Adipocyte (in vitro differentiated cells): ENCODE data around the gene BBS12.

Experiments
- DNase-seq: peaks from one replicate; pipeline ENCODE4 v3.0.0-alpha.2; 2015; ENCODE audit warnings: low read depth
- H3K27me3 ChIP-seq: replicated peaks from 2 replicates; pipeline ENCODE4 v1.7.0; 2013; ENCODE audit warnings: mild to moderate bottlenecking, low read length, moderate library complexity; ENCODE audit not compliant: control insufficient read depth, insufficient read depth
- H3K36me3 ChIP-seq: 2 replicates; pipeline ENCODE4 v1.7.0; 2013; ENCODE audit warnings: low read length, mild to moderate bottlenecking, moderate library complexity; ENCODE audit not compliant: control insufficient read depth, insufficient read depth, severe bottlenecking
- H3K4me1 ChIP-seq: 2 replicates; pipeline ENCODE4 v1.7.0; 2013; ENCODE audit warnings: mild to moderate bottlenecking, low read length, moderate library complexity; ENCODE audit not compliant: control insufficient read depth, insufficient read depth
- H3K4me3 ChIP-seq: 2 replicates; pipeline ENCODE4 v1.7.0; 2013; ENCODE audit warnings: mild to moderate bottlenecking, low read length, moderate library complexity
- H3K9ac ChIP-seq: 2 replicates; pipeline ENCODE4 v1.7.0; 2013; ENCODE audit warnings: mild to moderate bottlenecking, low read length, moderate library complexity
- H3K9me3 ChIP-seq: 2 replicates; pipeline ENCODE4 v1.7.0; 2013; ENCODE audit warnings: mild to moderate bottlenecking, low read length, moderate library complexity; ENCODE audit not compliant: control insufficient read depth

BBS12 gene

DNA sequence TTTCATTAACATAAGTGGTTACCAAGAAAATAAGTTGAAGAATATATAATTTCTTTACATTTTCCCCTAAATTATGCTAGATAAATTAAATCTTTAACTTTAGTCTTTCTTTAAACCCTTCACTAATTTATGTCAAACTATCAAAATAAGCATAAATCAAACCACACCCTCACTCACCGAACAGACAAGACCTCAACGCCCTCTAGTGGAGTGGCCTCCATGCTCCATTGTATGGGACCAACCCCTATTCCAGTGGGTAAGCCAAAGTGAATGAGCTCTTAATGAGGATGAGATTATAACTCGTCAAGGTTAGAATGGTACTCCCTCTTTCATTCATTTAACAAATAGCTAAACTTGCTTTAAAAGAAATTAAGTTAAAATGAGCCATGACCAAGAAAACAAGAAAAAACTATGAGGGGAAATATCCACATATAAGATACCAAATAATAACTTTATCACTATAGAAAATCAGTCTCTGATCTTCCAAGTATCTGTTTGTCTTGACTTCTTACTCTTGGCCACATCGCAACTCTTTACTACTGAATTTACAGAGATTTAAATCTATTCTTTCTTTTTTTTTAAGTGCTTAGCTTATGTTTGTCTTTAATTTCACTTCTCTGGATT, 15.6 kb upstream of the BBS12 start:
- Histone ChIP-seq H3K9ac (no peak overlapping the region), H3K4me3 (no peak overlapping the region), H3K4me1 (peaks cover 20% of the 10 kb centered on the region), H3K9me3 (no peaks in the 10 kb centered on the region), H3K27me3 (no peaks in the 10 kb centered on the region), H3K36me3 (no peaks in the 10 kb centered on the region)
- peak; percentile 91 for DNase-seq

DNA sequence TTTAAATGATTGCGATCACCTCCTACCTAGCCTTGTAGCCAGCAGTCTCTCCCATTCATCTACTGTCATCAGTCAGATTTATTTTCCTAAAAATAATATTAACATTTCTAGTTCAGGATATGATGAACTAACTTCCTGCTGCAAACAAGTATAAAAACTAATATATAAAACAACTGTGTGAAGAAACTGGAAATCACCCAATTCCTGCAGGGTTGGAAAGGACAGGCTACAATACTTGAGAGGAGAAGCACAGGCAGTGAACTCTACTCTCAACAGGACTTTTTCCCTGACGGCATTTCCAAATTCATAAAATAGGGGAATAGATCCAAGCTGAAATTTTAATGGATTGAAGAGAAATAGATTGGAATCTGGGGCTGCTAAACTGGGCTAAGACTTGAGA, 14.2 kb upstream of the BBS12 start:
- H3K27me3 ChIP-seq = no peaks in the 10 kb centered on the region
- H3K4me1 ChIP-seq = peaks cover 8% of the 10 kb centered on the region
- no peaks in the 10 kb centered on the region for H3K9me3 ChIP-seq
- H3K9ac ChIP-seq = no peak overlapping the region
- H3K36me3 ChIP-seq = no peaks in the 10 kb centered on the region
- DNase-seq = no peak
- H3K4me3 ChIP-seq = no peak overlapping the region

DNA sequence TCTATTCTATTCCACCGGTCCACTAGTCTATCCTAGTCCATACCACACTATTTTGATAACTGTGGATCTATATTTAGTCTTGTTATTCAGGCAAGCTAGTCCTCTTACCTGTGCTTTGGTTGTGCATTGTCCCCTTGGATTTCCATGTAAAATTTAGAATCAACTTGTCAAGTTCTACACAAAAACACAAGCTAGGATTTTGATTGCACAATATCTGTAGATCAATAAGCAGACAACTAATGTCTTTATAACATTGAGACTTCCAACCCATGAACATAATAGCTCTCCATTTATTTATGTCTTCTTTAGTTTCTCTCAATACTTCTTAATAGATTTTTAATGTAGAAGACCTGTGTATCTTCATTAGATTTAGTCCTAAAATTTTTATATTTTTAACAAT, 10.2 kb upstream of the BBS12 start:
- H3K9ac ChIP-seq = no peak overlapping the region
- H3K9me3 ChIP-seq = no peaks in the 10 kb centered on the region
- H3K4me1 ChIP-seq = no peaks in the 10 kb centered on the region
- no peaks in the 10 kb centered on the region for H3K27me3 ChIP-seq
- no peak overlapping the region for H3K4me3 ChIP-seq
- no peak for DNase-seq
- H3K36me3 ChIP-seq = no peaks in the 10 kb centered on the region

DNA sequence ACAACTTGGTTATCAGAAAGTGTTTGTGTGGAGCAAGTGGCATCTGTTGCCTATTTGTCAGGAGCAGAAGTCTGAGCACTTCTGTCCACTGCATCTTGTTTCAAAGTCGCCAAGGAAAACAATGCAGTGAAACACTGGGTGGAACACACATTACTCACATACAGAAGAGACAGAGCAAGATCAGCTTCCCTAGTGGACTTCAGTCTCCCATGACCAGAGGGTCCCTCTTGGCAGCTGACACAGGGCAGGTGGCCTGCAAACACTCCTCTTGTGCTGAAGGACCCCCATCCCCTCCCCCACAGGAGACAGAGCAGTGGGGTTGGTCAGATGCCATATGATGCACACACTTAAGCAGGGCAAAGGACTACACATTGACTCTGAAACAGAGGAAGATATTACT, 3.6 kb upstream of the BBS12 start:
- peaks cover 23% of the 10 kb centered on the region for H3K4me1 ChIP-seq
- DNase-seq = peak; percentile 53
- H3K9me3 ChIP-seq = no peaks in the 10 kb centered on the region
- no peak overlapping the region for H3K4me3 ChIP-seq
- H3K9ac ChIP-seq = no peak overlapping the region
- H3K36me3 ChIP-seq = no peaks in the 10 kb centered on the region
- H3K27me3 ChIP-seq = no peaks in the 10 kb centered on the region

DNA sequence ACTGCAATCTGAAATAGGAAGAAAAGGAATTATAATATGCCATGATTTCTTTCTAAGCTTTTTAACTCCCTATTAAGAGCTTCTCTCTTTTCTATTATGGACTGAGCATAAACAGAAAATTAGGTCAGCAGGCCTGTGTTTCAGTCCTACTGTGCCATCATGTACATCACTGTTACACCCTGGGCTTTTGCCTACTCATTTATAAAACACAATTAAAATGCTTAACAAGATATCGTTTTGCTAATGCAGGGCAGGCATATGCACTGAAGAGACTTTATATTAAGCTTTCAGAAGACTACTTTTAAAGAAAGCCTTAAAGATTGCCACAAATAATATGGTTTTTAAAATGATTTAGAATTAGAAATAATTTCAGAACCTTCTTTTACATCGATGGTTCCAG, 828 bp upstream of the BBS12 start:
- Histone ChIP-seq H3K27me3 (no peaks in the 10 kb centered on the region), H3K9ac (peak overlapping the region; percentile 84), H3K36me3 (no peaks in the 10 kb centered on the region), H3K4me3 (peak overlapping the region; percentile 99), H3K9me3 (no peaks in the 10 kb centered on the region), H3K4me1 (peaks cover 24% of the 10 kb centered on the region)
- DNase-seq = no peak

DNA sequence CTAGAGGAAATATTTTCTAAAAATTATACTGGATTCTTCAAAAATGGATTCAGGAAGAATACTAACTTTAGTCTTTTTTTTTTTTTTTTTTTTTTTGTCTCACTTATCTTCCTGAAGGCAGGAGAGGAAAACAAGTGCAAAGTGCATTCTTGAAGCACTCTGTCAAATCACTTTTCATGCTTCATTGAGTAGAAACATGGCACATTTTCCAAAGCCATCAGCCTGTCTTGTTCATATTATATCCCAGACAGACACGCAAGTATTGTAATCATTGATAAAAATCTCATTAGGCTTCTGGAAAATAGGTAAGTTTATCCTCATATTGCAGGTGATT, 1.2 kb downstream of the BBS12 start:
- H3K4me3 ChIP-seq = peak overlapping the region; percentile 99
- H3K36me3 ChIP-seq = no peaks in the 10 kb centered on the region
- H3K27me3 ChIP-seq = no peaks in the 10 kb centered on the region
- peaks cover 25% of the 10 kb centered on the region for H3K4me1 ChIP-seq
- no peak for DNase-seq
- H3K9me3 ChIP-seq = peaks cover 6% of the 10 kb centered on the region
- peak overlapping the region; percentile 95 for H3K9ac ChIP-seq

DNA sequence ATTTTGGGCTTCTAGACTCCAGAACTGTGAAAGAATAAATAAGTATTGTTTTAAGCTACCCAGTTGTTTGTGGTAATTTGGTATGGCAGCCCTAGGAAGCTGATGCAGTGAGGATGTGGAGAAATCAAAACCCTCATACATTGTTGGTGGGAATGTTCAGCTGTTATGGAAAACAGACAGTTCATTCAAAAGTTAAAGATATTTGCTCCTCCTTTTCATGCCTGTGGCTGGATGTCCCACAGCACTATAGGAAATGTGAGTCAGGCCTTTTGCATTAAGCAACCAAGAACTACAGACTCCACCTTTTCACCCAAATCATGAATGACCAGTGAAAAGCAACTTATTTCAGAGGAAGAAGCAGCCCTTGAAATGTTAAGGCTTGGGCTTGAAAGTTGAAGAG, 6.7 kb downstream of the BBS12 start:
- Histone ChIP-seq H3K9me3 (peaks cover 6% of the 10 kb centered on the region), H3K27me3 (no peaks in the 10 kb centered on the region), H3K4me3 (peak overlapping the region; percentile 8), H3K36me3 (peaks cover 15% of the 10 kb centered on the region), H3K4me1 (peaks cover 23% of the 10 kb centered on the region), H3K9ac (peak overlapping the region; percentile 39)
- peak; percentile 83 for DNase-seq

DNA sequence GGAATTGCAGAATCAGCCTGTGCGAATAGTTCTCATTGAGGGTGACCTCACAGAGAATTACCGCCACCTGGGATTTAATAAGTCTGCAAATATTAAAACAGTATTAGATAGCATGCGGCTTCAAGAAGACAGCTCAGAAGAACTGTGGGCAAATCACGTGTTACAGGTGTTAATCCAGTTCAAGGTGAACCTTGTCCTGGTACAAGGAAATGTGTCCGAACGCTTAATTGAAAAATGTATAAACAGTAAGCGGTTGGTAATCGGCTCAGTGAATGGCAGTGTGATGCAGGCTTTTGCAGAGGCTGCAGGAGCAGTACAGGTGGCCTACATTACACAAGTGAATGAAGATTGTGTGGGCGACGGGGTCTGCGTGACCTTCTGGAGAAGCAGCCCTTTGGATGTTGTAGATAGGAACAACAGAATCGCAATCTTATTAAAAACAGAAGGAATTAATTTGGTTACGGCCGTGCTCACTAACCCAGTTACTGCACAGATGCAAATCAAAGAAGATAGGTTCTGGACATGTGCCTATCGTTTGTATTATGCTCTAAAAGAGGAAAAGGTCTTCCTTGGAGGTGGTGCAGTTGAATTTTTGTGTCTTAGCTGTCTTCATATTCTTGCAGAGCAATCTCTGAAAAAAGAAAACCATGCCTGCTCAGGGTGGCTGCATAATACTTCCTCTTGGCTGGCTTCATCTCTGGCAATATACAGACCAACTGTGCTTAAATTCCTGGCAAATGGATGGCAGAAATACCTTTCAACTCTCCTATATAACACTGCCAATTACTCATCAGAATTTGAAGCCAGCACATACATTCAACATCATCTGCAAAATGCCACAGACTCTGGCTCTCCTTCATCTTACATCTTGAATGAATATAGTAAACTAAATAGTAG, 10.7 kb downstream of the BBS12 start:
- no peaks in the 10 kb centered on the region for H3K9me3 ChIP-seq
- peaks cover 15% of the 10 kb centered on the region for H3K36me3 ChIP-seq
- no peak for DNase-seq
- peaks cover 50% of the 10 kb centered on the region for H3K4me1 ChIP-seq
- H3K4me3 ChIP-seq = no peak overlapping the region
- no peak overlapping the region for H3K9ac ChIP-seq
- H3K27me3 ChIP-seq = no peaks in the 10 kb centered on the region

DNA sequence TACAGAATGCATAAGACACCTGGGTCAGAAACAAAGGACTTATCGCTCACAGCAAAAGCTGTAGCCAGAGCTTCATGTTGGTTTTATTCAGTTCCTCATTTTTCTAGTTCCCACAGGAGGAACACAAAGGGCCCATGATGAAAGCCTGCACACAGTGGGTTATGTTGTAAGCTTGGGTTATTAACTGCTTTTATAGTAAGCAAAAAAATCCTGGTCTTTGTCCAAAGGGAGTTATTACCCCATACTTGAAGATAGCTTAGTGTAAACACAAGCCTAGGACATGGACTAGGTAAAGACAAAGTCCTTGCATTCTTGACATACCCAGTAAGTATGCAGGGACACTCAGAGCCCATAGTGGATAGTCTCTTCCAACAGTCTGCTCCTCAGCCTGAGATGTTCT, 11.7 kb downstream of the BBS12 start:
- Histone ChIP-seq H3K4me1 (peaks cover 45% of the 10 kb centered on the region), H3K27me3 (no peaks in the 10 kb centered on the region), H3K4me3 (no peak overlapping the region), H3K36me3 (peaks cover 15% of the 10 kb centered on the region), H3K9me3 (no peaks in the 10 kb centered on the region), H3K9ac (no peak overlapping the region)
- DNase-seq = peak; percentile 77

DNA sequence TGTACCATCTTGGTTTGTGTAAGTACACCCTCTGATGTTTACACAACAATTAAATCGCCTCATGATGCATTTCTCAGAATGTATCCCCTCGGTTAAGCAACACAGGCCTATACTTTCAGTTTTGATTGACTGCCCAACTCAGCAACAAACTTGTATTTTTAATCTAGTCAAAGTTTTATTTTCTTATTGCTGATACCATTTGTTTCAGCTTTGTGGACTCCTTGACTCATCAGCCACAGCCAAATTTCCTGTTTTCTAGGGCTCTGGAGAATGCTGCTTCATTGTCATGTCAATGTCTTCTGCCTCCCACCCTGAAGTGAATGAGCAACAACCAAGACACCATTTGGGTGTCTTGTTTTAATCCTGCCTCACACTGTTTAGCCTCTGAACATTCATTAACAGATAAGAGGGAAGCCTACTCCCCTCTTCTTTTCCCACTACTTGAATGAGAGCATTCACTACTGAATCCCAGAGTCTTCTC, 14.0 kb downstream of the BBS12 start:
- Histone ChIP-seq H3K27me3 (no peaks in the 10 kb centered on the region), H3K36me3 (peaks cover 15% of the 10 kb centered on the region), H3K4me1 (peaks cover 39% of the 10 kb centered on the region), H3K9ac (no peak overlapping the region), H3K9me3 (no peaks in the 10 kb centered on the region), H3K4me3 (no peak overlapping the region)
- DNase-seq = no peak

DNA sequence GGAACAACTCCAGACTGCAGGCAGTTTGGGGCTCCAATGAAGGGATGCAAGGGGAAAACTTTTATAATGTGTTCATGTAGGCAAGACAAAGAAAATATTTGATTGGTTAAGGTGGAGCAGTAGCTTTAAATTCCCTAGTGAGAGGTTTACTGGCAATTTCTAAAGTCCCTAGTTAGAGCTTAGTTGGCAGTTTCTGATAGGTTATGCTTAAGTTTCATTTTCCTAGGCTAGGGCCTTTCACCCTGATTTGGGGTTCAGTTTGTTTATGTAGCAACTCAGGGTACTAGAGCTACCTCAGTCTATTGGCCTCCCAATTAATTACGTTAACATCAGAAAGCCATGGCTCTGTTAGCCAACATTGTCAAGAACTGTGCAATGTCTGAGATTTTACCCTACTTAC, 14.6 kb downstream of the BBS12 start:
- peaks cover 11% of the 10 kb centered on the region for H3K36me3 ChIP-seq
- no peak overlapping the region for H3K9ac ChIP-seq
- no peaks in the 10 kb centered on the region for H3K9me3 ChIP-seq
- peaks cover 39% of the 10 kb centered on the region for H3K4me1 ChIP-seq
- H3K4me3 ChIP-seq = no peak overlapping the region
- H3K27me3 ChIP-seq = no peaks in the 10 kb centered on the region
- no peak for DNase-seq
